ENCODE data around the gene TMEM132D.

TMEM132D gene

DNA sequence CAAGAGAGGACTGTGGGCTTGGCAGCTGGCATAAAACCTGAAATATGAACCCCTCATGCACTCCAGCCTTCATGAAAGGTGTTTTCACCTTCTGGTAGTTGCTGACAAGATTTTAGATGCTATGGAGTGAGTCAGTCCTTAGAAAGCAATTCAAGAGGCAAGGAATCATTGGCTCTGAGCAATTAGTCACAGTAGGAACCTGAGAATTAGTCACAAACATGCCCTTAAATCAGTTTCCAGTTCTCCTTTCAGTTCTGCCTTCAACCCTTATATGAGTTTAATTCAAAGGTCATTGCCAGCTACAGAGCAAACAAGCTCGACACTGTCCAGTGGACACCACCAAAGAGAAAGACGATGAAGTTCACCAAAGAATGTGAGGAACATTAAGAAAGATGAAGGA, 578.3 kb downstream of the TMEM132D start:
- DNase-seq: no peak

DNA sequence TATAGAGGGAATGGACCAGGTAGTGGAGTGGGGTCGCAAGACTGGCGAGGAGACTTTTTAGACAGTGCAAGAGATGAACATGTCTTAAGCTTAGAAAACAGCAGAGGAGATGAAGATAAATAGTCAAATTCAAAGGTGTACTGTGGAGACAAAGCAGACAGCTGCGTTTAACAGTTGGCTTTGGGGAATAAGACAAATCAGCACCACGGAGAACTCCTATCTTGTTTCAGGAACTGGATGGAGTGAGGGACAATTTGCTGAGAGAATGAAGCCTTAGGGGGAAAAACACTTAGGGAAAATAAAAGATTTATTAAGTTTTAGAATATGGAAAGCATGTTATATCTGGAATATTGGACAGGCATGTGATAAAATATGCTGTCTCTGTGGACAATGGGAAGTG, 591.8 kb downstream of the TMEM132D start:
- DNase-seq: no peak

GRCh38 chr12:129310346-129310745, 593.5 kb downstream of the TMEM132D start:
- DNase-seq: no peak

DNA sequence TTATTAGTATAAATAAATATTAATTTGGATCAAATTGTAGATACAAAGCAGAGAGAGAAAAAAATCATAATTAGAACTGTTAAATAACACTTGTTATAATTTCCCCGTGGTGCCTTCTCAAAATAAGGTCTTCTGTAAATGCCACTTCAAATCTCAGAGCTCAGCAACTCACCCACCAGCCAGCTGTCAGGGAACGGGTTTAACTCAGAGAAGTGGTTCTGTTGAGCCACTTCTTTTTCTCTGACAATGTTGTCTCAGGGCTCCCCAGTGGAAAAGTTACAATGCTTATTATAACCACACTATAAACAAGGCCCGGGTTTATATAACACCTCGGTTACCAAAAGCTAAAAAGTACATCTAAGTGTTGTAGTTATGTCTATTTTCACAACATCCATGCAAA, 598.0 kb downstream of the TMEM132D start:
- no peak for DNase-seq

DNA sequence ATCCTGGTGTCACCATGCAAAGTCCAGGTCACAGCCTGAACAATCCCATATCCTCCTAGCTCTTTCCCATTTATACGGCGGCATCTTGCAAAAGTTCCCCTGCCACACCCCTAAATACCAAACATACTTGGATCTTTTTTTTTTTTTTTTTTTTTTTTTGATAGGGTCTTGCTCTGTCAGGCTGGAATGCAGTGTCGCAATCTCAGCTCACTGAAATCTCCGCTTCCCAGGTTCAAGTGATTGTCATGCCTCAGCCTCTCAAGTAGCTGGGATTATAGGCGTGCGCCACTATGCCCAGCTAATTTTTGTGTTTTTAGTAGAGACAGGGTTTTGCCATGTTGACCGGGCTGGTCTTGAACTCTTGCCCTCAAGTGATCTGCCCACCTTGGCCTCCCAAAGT, 599.3 kb downstream of the TMEM132D start:
- DNase-seq: no peak

- no peak for DNase-seq
Measured at GRCh38 chr12:129300011-129300410, 603.8 kb downstream of the TMEM132D start.

- no peak for DNase-seq
Measured at GRCh38 chr12:129298921-129299320, 604.9 kb downstream of the TMEM132D start.

- DNase-seq: no peak
Measured at GRCh38 chr12:129296671-129297070, 607.2 kb downstream of the TMEM132D start.

DNA sequence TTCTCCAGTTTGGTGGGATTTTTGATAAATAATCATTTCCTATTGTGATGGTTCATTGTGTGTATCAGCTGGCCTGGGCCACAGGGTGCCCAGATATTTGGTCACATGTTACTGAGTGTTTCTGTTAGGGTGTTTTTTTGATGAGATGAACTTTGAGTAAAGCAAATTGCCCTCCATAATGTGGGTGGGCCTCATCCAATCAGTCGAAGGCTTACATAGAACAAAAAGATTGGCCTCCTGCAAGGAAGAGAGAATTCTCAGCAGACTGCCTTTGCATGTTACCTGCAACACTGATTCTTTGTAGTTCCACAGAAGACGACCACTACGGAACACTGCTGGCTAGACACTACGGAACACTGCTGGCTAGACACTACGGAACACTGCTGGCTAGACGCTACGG, 609.0 kb downstream of the TMEM132D start:
- DNase-seq: no peak

DNA sequence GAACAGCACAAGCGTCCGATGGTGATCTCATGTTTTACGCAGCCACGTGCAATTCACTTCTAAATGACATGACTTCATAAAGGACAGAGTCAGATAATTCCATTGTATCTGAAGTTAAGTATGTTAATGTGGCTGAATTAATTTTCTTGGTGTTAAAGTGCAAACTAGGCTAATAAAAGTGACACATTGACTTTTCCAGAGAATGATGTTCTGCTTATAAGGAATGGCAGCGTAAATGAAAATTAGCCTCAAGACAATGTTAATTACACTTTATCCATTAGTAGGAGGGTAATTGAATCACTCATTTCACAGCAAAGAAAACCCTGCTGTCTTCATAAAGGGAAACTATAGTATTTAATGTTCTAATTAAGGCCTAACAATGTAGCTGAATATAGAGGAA, 624.1 kb downstream of the TMEM132D start:
- DNase-seq: no peak

GRCh38 chr12:129276361-129277060, 627.3 kb downstream of the TMEM132D start:
- no peak for DNase-seq

DNA sequence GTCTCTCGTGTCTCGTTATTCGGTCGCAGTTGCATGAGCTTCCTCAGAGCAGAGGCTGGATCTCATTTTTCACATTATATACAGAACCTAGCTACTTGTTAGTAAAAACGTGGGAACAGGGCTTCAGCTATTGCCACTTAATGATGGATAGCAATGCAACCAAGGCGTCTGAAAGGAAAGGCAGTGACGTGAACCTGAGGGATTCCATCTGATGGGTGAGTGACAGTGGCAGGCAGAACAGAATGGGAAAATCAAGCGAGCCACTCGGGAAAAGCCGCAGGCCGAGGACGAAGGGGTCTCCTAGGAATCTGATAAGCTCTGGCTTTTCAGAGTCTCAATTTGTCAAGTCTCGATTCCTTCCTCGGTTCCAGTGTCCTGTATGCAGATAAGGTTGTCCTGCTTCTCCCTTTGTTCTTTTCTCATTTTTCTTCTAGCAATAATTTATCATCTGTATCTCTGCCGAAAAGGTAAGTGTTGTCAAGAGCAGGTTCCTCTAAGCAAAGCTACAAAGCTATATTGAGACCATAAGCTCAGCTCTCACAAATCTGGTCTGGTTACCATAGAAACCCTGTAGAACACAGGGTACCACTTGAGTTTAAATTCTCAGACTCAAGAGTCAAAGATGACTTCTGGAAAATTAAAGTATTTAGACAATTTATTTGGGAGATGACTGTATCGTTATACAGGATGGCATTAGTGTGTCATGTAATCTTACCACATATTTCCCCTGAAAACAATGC, 633.9 kb downstream of the TMEM132D start:
- no peak for DNase-seq

DNA sequence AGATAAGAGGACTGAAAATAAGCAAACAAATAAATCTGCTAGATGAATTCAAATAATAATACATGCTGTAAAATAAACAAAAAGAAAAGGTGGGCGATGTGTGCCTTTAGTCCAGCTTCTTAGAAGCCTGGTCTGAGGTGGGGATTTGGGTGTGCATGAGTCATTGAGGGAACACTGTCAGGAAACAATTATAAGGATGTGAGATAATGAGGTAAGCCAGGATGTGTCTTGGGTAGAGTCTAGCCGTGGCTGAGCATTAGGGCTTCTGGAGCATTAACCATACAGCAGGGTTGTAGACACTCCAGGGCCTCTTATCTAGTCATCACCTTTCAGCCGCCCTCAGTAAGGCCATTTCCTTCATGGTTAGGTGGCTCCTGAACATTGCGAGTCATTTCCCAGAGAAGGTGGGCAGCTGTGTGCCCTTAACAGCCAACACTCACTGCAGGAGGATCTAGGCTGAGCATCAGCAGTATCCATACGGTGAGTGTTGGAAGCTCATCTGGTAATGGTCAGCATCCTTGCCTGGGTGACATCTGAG, 645.0 kb downstream of the TMEM132D start:
- peak; percentile 45 for DNase-seq

- no peak for DNase-seq
Measured at GRCh38 chr12:129257524-129257923, 646.3 kb downstream of the TMEM132D start.

- DNase-seq: no peak
Measured at GRCh38 chr12:129246630-129247029, 657.2 kb downstream of the TMEM132D start.

DNA sequence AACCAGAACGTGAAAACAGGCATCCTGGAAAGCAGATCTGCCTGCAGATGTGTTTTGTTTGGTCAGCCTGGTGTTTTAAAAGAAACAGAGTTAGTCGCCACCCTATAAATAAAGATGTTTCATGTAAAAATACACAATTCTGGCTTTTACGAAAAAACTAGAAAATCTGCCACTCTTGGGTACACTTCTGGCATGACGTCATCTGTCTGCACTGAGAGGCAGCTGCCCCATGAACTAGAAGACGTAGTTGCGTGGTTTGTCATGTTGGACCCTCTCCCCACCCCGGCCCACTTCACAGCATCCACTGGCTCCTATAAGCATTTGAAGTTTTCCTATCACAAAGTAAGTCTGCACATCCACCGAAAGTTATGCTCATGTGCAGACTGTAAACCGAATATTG, 658.1 kb downstream of the TMEM132D start:
- no peak for DNase-seq

GRCh38 chr12:129241852-129242251, 662.0 kb downstream of the TMEM132D start:
- DNase-seq: no peak

DNA sequence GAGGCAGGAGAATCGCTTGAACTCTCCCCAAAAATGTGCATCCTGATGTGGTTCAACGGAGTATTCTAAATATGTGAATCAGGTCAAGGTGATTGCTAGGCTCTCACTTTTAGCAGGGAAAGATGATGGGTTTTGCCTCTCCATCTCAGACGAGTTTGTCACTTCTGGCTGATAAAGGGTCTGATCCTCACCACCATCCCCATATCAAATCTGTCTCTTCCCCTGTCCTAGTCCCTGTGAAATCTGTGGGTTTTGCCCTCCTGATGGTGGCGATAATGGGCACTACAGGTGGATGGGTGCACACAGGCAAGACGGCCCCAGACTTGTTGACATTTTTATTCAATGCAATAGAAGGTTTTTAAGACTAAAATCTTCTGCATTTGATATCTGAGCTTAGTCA, 665.9 kb downstream of the TMEM132D start:
- peak; percentile 5 for DNase-seq

DNA sequence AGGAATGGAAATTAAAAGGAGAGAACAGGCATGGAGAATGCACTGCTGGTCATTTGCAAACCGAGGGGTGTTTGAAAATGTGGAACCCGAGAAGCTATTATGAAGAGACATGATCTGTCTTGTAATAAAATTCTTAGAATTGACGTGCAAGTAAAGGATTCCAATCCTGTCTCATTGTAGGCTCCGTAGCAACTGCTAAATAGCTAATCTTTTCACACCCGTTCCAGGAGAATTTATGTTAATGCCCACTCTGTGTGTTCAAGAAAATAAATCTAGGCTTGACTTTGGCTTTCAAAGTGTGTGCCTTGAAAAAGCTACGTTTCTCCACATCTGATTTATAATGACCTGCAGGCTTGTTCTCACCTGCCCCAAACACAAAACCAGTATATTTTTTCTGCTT, 669.6 kb downstream of the TMEM132D start:
- DNase-seq: no peak

GRCh38 chr12:129231491-129231890, 672.3 kb downstream of the TMEM132D start:
- no peak for DNase-seq

DNA sequence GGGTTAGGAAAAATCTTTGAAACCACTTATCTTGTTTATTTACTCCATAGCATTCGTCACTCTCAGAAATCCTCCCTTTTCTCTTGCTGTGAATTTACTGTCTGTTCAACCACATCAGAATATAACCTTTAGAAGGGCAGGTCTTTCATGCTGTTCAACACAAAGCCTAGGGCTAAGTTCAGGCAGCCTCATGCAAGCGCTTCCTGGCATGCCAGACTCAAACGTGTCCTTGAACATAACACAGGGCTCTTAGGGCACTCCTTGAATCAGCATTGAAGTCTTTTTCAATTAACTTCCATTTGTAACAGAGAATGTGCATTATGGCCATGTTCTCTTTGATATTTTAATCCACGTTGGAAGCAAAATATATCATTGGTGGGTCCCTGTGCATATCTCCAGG, 672.8 kb downstream of the TMEM132D start:
- no peak for DNase-seq

DNA sequence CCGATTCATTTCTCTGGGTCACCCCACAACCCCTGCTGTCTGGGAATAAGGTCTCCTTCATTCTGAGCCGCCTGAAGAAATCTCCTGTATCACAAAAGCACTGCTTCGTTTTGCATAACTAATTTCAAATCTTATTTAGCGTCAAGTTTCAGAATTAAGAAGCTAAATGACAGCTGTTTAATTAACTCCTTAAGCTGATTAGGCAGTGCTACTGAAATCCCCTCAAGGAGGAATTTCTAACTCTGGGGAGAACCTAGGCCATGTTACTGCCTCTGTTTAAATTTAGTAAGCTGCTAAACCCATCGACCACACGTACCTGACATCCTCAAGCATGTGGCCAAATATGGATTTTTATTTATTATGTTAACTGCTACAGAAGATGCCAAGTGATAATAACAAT, 677.0 kb downstream of the TMEM132D start:
- DNase-seq: no peak

DNA sequence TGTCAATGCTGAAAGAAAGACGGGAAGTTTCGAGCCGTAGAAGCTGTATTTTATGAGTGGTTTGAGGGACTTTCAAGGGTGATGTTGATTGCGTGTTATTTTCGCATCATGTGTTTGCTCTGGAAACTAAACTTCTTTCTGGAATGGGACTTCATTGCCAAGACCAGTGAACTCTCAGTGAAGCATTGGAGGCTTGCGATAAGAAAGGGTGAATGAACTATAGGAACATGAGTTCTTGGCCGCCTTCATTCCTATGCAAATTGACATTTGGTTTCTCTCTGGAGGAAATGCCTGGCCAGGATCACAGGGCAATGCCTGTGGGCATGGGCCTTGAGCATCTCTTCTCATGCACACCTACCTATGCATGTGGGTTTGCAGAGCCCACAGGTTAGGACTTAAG, 677.8 kb downstream of the TMEM132D start:
- no peak for DNase-seq

GRCh38 chr12:129215556-129215955, 688.3 kb downstream of the TMEM132D start:
- DNase-seq: no peak

Measured in DMS53 (cell line).